ENCODE measurements around the gene ZNF444. TPM values are rescaled to one million over a fixed set of nuclear protein-coding genes. Genes with fewer than 3 reads are reported as not detected.

ZNF444 gene
- total and polyA plus RNA-seq, 2 donors (not counting 1 experiment from before 2014, with no cell fraction given): 24.1 to 37.7 TPM

DNA sequence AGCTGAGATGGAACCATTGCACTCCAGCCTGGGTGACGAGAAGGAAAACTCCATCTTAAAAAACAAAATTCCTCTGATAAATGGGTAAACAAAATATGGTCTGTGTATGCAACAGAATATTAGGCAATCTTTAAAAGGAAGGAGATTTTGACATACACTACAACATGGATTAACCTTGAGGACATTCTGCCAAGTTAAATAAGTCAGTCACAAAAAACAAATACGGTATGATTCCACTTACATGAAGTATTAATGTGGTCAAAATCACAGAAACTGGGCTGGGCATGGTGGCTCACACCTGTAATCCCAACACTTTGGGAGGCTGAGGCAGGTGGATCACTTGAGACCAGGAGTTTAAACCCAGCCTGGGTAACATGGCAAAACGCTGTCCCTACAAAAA is 3.0 kb upstream of the ZNF444 start:
- Histone ChIP-seq H2AFZ (ENCODE audit: insufficient read depth, low read depth, low read length, poor library complexity, severe bottlenecking) (no peak overlapping the region), H4K20me1 (ENCODE audit: control insufficient read depth, insufficient read depth, low read length, poor library complexity, severe bottlenecking) (no peaks in the 10 kb centered on the region), H3K79me2 (ENCODE audit: control insufficient read depth, insufficient read depth, low read length) (peaks cover 19% of the 10 kb centered on the region), H3K27me3 (replicated peaks in 1 of 4; ENCODE audit: control extremely low read depth in 1 of 4, control insufficient read depth in 3 of 4, insufficient read depth in 4 of 4, low read length in 3 of 4) (no peaks in the 10 kb centered on the region), H3K27ac (ENCODE audit: low read length in 2 of 2) (no peak overlapping the region), H3K36me3 (replicated peaks in 1 of 2; ENCODE audit: control extremely low read depth in 1 of 2, control insufficient read depth in 1 of 2, extremely low read depth in 1 of 2, insufficient read depth in 2 of 2, low read length in 1 of 2) (no peaks in the 10 kb centered on the region), H3K4me3 (ENCODE audit: control extremely low read depth in 1 of 5, extremely low read depth in 1 of 5, insufficient read depth in 1 of 5, low read depth in 2 of 5, low read length in 4 of 5) (no peak overlapping the region), H3K9ac (ENCODE audit: low read length) (no peak overlapping the region), H3K9me3 (ENCODE audit: control extremely low read depth in 1 of 3, control insufficient read depth in 2 of 3, insufficient read depth in 1 of 3, low read length in 2 of 3) (no peaks in the 10 kb centered on the region), H3K4me2 (replicated peaks; ENCODE audit: low read depth, low read length, poor library complexity, severe bottlenecking) (no peak overlapping the region), H3K4me1 (ENCODE audit: control insufficient read depth in 2 of 2, insufficient read depth in 2 of 2, low read length in 2 of 2) (peaks cover 23 to 32% of the 10 kb centered on the region in 2 donors)
- no peak for TF ChIP-seq CTCF (IDR thresholded peaks at IDR 0.05)
- TF ChIP-seq EZH2 (IDR thresholded peaks at IDR 0.05; ENCODE audit: borderline replicate concordance, insufficient read depth, low read depth, low read length, poor library complexity, severe bottlenecking): no peak
- Mint-ChIP-seq H3K9me3 (ENCODE audit: insufficient read depth) (no peaks in the 10 kb centered on the region), H3K27ac (no peak overlapping the region), H3K27me3 (no peaks in the 10 kb centered on the region), H3K4me1 (peaks cover 35% of the 10 kb centered on the region), H3K4me3 (no peak overlapping the region)
- ATAC-seq (ENCODE audit: low read depth) (no peak), DNase-seq (no peak)
- intact Hi-C loops (cut with micrococcal nuclease): no loop called here
- WGBS (ENCODE audit: insufficient coverage): 100% methylated on average over 1 of the region's 3 CpGs
- ChIA-PET CTCF (interaction anchor here (1.0 to 1.7 kb wide), 4 partner anchors 33 to 195 kb away, joined by 3 to 5 read pairs (median 3); no protein-coding TSS in a partner anchor), POLR2A (no interaction called here)

DNA sequence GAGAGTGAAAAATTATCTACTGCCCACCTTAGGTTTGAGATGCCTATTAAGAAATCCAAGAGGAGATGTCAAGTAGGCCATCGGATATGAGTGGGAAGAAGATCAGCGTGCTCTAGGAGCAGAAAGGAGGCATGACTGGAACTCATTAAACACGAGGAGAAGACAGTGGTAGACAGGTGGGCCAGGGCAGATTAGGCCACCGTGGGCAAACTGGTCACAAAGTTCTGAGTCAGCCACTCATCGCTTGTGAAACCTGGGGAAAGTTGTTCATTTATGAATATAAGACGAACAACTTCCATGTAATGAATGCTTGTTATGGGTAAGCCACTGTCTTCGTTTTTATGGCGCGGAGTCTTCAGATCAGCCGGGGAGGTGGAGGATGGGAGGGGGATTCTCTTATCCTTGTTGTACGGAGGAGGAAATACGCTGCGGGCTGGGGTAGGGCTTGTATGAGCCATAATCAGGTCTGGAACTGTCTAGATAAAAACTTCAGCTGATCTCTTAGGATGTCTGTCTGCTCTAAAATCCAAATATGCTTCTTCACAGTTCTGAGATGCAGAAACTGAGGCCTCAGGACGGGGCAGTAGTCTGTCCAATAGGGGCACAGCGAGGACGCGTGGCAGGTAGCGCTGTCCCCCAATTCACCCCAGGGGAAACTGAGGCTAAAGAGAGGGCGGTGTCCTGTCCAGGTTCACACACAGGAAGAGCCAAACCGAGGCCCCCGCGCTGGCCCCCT is 1.1 kb upstream of the ZNF444 start:
- H3K4me3 Mint-ChIP-seq: peak overlapping the region; percentile 87

More for the DNA sequence above, 1.1 kb upstream of the ZNF444 start:
- ChIA-PET POLR2A (interaction anchor here (0.6 to 1.5 kb wide), 3 partner anchors 19 to 1199 kb away, joined by 3 to 13 read pairs (median 5); partner anchors contain the start of gene ZNF787), CTCF (interaction anchor here (0.9 kb wide), 1 partner anchor 35 kb away, joined by 4 read pairs; no protein-coding TSS in a partner anchor)
- Histone ChIP-seq H3K4me3 (ENCODE audit: control extremely low read depth in 1 of 5, extremely low read depth in 1 of 5, insufficient read depth in 1 of 5, low read depth in 2 of 5, low read length in 4 of 5) (peak overlapping the region; percentile 61 to 83 (median 79)), H3K9me3 (ENCODE audit: control extremely low read depth in 1 of 3, control insufficient read depth in 2 of 3, insufficient read depth in 1 of 3, low read length in 2 of 3) (no peaks in the 10 kb centered on the region), H3K27me3 (replicated peaks in 1 of 4; ENCODE audit: control extremely low read depth in 1 of 4, control insufficient read depth in 3 of 4, insufficient read depth in 4 of 4, low read length in 3 of 4) (no peaks in the 10 kb centered on the region), H3K27ac (ENCODE audit: low read length in 2 of 2) (peak overlapping the region; percentile 84 to 89), H3K4me1 (ENCODE audit: control insufficient read depth in 2 of 2, insufficient read depth in 2 of 2, low read length in 2 of 2) (peaks cover 13 to 17% of the 10 kb centered on the region in 2 donors), H3K79me2 (ENCODE audit: control insufficient read depth, insufficient read depth, low read length) (peaks cover 36% of the 10 kb centered on the region), H2AFZ (ENCODE audit: insufficient read depth, low read depth, low read length, poor library complexity, severe bottlenecking) (peak overlapping the region; percentile 92), H3K9ac (ENCODE audit: low read length) (peak overlapping the region; percentile 81), H3K4me2 (replicated peaks; ENCODE audit: low read depth, low read length, poor library complexity, severe bottlenecking) (peak overlapping the region; percentile 92), H4K20me1 (ENCODE audit: control insufficient read depth, insufficient read depth, low read length, poor library complexity, severe bottlenecking) (no peaks in the 10 kb centered on the region), H3K36me3 (replicated peaks in 1 of 2; ENCODE audit: control extremely low read depth in 1 of 2, control insufficient read depth in 1 of 2, extremely low read depth in 1 of 2, insufficient read depth in 2 of 2, low read length in 1 of 2) (no peaks in the 10 kb centered on the region)
- TF ChIP-seq EZH2 (IDR thresholded peaks at IDR 0.05; ENCODE audit: borderline replicate concordance, insufficient read depth, low read depth, low read length, poor library complexity, severe bottlenecking): no peak
- no peak for TF ChIP-seq CTCF (IDR thresholded peaks at IDR 0.05)
- intact Hi-C loops (cut with micrococcal nuclease): loop anchor here (1.0 to 10.0 kb wide), 3 partner anchors 35 to 515 kb away; partner anchors contain the start of gene ZNF784
- WGBS (ENCODE audit: insufficient coverage): 38% methylated on average over 20 of the region's 22 CpGs
- no peaks in the 10 kb centered on the region for H3K9me3 Mint-ChIP-seq (ENCODE audit: insufficient read depth)
- ATAC-seq (ENCODE audit: low read depth) (no peak), DNase-seq (no peak)
- no peaks in the 10 kb centered on the region for H3K27me3 Mint-ChIP-seq
- peak overlapping the region; percentile 93 for H3K27ac Mint-ChIP-seq
- peaks cover 32% of the 10 kb centered on the region for H3K4me1 Mint-ChIP-seq
